ENCODE results near the gene MRPL52. TPM values are rescaled to one million over a fixed set of nuclear protein-coding genes. Genes with fewer than 3 reads are reported as not detected.

Gene MRPL52
- polyA plus RNA-seq, 2 of the 4 experiments (the other 2 are of a cell fraction) = 116 to 172 TPM

- TF ChIP-seq CTCF (IDR thresholded peaks at IDR 0.05) = no peak
- no peak for TF ChIP-seq RNF2 (IDR thresholded peaks at IDR 0.05; ENCODE audit: borderline replicate concordance, low read depth)
- TF ChIP-seq GATA3 (IDR thresholded peaks at IDR 0.05; ENCODE audit: borderline replicate concordance) = no peak
- no peak for TF ChIP-seq ZC3H11A (IDR thresholded peaks at IDR 0.05)
- no peak for TF ChIP-seq CHD2 (IDR thresholded peaks at IDR 0.05; ENCODE audit: low read length, partially characterized antibody)
Observed at GRCh38 chr14:22807432-22808087, 22.1 kb upstream of the MRPL52 start (continued).

GRCh38 chr14:22808388-22809209, 21.1 kb upstream of the MRPL52 start:
- ATAC-seq (no peak), FAIRE-seq (no peak), DNase-seq (ENCODE audit: low read depth in 1 of 2, low spot score in 1 of 2) (no peak)
- POLR2A ChIA-PET = interaction anchor here (0.6 kb wide), 1 partner anchor 11 kb away, joined by 3 read pairs; no protein-coding TSS in a partner anchor
- TF ChIP-seq NFE2L2 (conservative IDR thresholded peaks at IDR 0.05; ENCODE audit: low read length) (no peak), ESRRA (IDR thresholded peaks at IDR 0.05; ENCODE audit: borderline replicate concordance, low read length) (no peak), CHD2 (IDR thresholded peaks at IDR 0.05; ENCODE audit: low read length, partially characterized antibody) (no peak), ATOH8 (CRISPR knock-in tag; IDR thresholded peaks at IDR 0.05; ENCODE audit: low read depth) (no peak), POLR2A (IDR thresholded peaks at IDR 0.05; ENCODE audit: low read length) (no peak), MAFK (IDR thresholded peaks at IDR 0.05; ENCODE audit: partially characterized antibody) (no peak), EP300 (IDR thresholded peaks at IDR 0.05) (no peak), USF2 (IDR thresholded peaks at IDR 0.05) (no peak), HMGXB4 (CRISPR knock-in tag; IDR thresholded peaks at IDR 0.05; ENCODE audit: borderline replicate concordance) (no peak), FOSL2 (IDR thresholded peaks at IDR 0.05) (no peak), FOSL2 (CRISPR knock-in tag; IDR thresholded peaks at IDR 0.05) (no peak), RNF2 (IDR thresholded peaks at IDR 0.05; ENCODE audit: borderline replicate concordance, low read depth) (no peak), EHMT2 (IDR thresholded peaks at IDR 0.05; ENCODE audit: low read depth) (no peak)
- Histone ChIP-seq H3K4me3 (no peak overlapping the region), H3K4me2 (peak overlapping the region; percentile 27; the same call in 1 of the 3 replicates), H3K4me1 (peaks cover 18% of the 10 kb centered on the region), H3K9me3 (no peaks in the 10 kb centered on the region), H3K27ac (no peak overlapping the region; a peak in 1 of 6 replicates)
- CTCF ChIA-PET = interaction anchor here (0.5 to 2.3 kb wide), 10 partner anchors 11 to 239 kb away, joined by 3 to 8 read pairs (median 4); no protein-coding TSS in a partner anchor
- 65% methylated on average over 5 of the region's 5 CpGs for WGBS (ENCODE audit: missing lambda C conversion rate)

- H3K27ac ChIP-seq = no peak overlapping the region
- ChIA-PET POLR2A (interaction anchor here (0.6 kb wide), 1 partner anchor 77 kb away, joined by 3 read pairs; no protein-coding TSS in a partner anchor), CTCF (interaction anchor here (0.6 to 2.6 kb wide), 8 partner anchors 11 to 383 kb away, joined by 3 to 12 read pairs (median 4); no protein-coding TSS in a partner anchor)
- no peaks in the 10 kb centered on the region for H3K9me3 ChIP-seq
- no peak for DNase-seq (ENCODE audit: low read depth in 1 of 2, low spot score in 1 of 2)
- no peak for ATAC-seq
- no peak for FAIRE-seq
- peaks cover 38% of the 10 kb centered on the region for H3K4me1 ChIP-seq
- H3K4me3 ChIP-seq = no peak overlapping the region
- WGBS (ENCODE audit: missing lambda C conversion rate) = 57% methylated on average over 2 of the region's 2 CpGs
- H3K4me2 ChIP-seq = no peak overlapping the region
- no peak for TF ChIP-seq NR3C1 (IDR thresholded peaks at IDR 0.05)
- TF ChIP-seq NFE2L2 (conservative IDR thresholded peaks at IDR 0.05; ENCODE audit: low read length) = no peak
- TF ChIP-seq ESRRA (IDR thresholded peaks at IDR 0.05; ENCODE audit: borderline replicate concordance, low read length) = no peak
- TF ChIP-seq HES2 (IDR thresholded peaks at IDR 0.05) = no peak
- no peak for TF ChIP-seq RCOR1 (IDR thresholded peaks at IDR 0.05; ENCODE audit: low read depth, low read length)
- TF ChIP-seq EHF (CRISPR knock-in tag; IDR thresholded peaks at IDR 0.05) = no peak
- TF ChIP-seq FOSB (CRISPR knock-in tag; IDR thresholded peaks at IDR 0.05) = no peak
- TF ChIP-seq MAFK (IDR thresholded peaks at IDR 0.05; ENCODE audit: partially characterized antibody) = no peak
- no peak for TF ChIP-seq RAD21 (conservative IDR thresholded peaks at IDR 0.05 in 1 of 2, IDR thresholded peaks at IDR 0.05 in 1 of 2)
- TF ChIP-seq TP53 (CRISPR knock-in tag; IDR thresholded peaks at IDR 0.05) = no peak
- no peak for TF ChIP-seq CHD2 (IDR thresholded peaks at IDR 0.05; ENCODE audit: low read length, partially characterized antibody)
- TF ChIP-seq CBX2 (IDR thresholded peaks at IDR 0.05; ENCODE audit: borderline replicate concordance, low read depth) = no peak
- TF ChIP-seq HOXA7 (CRISPR knock-in tag; IDR thresholded peaks at IDR 0.05) = no peak
- TF ChIP-seq KDM5A (IDR thresholded peaks at IDR 0.05) = no peak
- TF ChIP-seq EP300 (IDR thresholded peaks at IDR 0.05) = no peak
- TF ChIP-seq RARB (CRISPR knock-in tag; IDR thresholded peaks at IDR 0.05) = no peak
- TF ChIP-seq KDM1A (IDR thresholded peaks at IDR 0.05; ENCODE audit: low read depth) = no peak
Observed at GRCh38 chr14:22811722-22812121, 18.0 kb upstream of the MRPL52 start.

Measured in A549 (cell line).